ENCODE results near the gene KMT2D.

The KMT2D gene

DNA sequence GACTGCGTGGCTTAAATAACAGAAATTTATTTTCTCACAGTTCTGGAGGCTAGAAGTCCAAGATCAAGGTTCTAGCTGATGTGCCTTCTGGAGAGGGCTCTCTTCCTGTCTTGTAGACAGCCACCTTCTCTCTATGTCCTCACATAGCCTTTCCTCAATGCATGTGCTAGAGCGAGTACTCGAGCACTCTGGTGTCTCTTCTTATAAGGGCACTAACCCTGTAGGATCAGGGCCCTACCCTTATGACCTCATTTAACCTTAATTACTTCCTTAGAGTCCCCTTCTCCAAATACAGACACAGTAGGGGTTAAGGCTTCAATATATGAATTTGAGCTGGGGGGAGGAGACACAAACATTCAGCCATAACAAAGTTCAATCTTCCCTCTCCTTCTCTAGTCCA lies 23.8 kb upstream of the KMT2D start:
- POLR2A ChIA-PET = interaction anchor here (1.2 to 3.7 kb wide), 3 partner anchors 14 to 47 kb away, joined by 3 to 25 read pairs (median 4); partner anchors contain the start of genes RHEBL1 and TUBA1B
- DNase-seq (ENCODE audit: extremely low spot score) = no peak
- TF ChIP-seq PKNOX1 (IDR thresholded peaks at IDR 0.05) (no peak), FOXM1 (IDR thresholded peaks at IDR 0.05; ENCODE audit: borderline replicate concordance) (no peak), TARDBP (IDR thresholded peaks at IDR 0.05) (no peak), NFRKB (IDR thresholded peaks at IDR 0.05) (no peak), HDGF (IDR thresholded peaks at IDR 0.05; ENCODE audit: borderline replicate concordance) (no peak), SP1 (IDR thresholded peaks at IDR 0.05) (no peak), FOXA1 (IDR thresholded peaks at IDR 0.05) (no peak), ELF4 (IDR thresholded peaks at IDR 0.05) (no peak), SUZ12 (IDR thresholded peaks at IDR 0.05) (no peak), BHLHE40 (IDR thresholded peaks at IDR 0.05; ENCODE audit: borderline replicate concordance) (no peak), ZNF384 (IDR thresholded peaks at IDR 0.05) (no peak)
- CTCF ChIA-PET = interaction anchor here (0.6 to 1.0 kb wide), 5 partner anchors 9 to 204 kb away, joined by 3 to 5 read pairs (median 3); no protein-coding TSS in a partner anchor

DNA sequence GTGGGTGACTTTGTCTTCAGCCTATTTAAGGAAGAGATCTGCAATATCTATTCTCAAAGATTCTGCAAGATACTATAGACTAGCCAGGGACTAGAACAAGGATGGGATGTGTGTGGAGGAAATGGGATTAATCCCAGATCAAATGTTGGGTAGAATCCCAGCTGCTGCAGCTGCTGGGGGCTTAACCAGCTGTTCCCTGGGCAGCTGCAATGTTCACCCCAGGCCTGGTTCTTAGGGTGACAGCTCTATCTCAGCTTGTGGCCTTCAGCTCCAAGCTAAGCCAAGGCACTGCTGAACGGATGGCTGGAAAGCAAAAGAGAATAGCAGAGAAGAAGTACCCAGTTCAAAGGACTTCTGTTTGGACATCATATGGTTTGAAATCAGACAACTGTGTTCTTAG lies 19.2 kb upstream of the KMT2D start:
- ChIA-PET POLR2A (interaction anchor here (0.6 to 2.3 kb wide), 3 partner anchors 10 to 51 kb away, joined by 3 to 9 read pairs (median 4); partner anchors contain the start of genes RHEBL1 and TUBA1B), CTCF (interaction anchor here (2.1 to 4.2 kb wide), 2 partner anchors 8 to 10 kb away, joined by 5 to 21 read pairs; partner anchors contain the start of gene RHEBL1)
- DNase-seq (ENCODE audit: extremely low spot score) = no peak
- no peak for TF ChIP-seq ARNT (IDR thresholded peaks at IDR 0.05)
- TF ChIP-seq FOXA1 (IDR thresholded peaks at IDR 0.05) = no peak
- TF ChIP-seq SP1 (IDR thresholded peaks at IDR 0.05) = no peak
- no peak for TF ChIP-seq FOXK2 (IDR thresholded peaks at IDR 0.05)
- TF ChIP-seq FOXM1 (IDR thresholded peaks at IDR 0.05; ENCODE audit: borderline replicate concordance) = no peak
- no peak for TF ChIP-seq LEF1 (IDR thresholded peaks at IDR 0.05; ENCODE audit: borderline replicate concordance)
- no peak for TF ChIP-seq BHLHE40 (IDR thresholded peaks at IDR 0.05; ENCODE audit: borderline replicate concordance)
- TF ChIP-seq ELF4 (IDR thresholded peaks at IDR 0.05) = no peak
- TF ChIP-seq CTBP1 (IDR thresholded peaks at IDR 0.05; ENCODE audit: borderline replicate concordance) = no peak
- no peak for TF ChIP-seq HDGF (IDR thresholded peaks at IDR 0.05; ENCODE audit: borderline replicate concordance)
- no peak for TF ChIP-seq ZNF384 (IDR thresholded peaks at IDR 0.05)
- TF ChIP-seq PKNOX1 (IDR thresholded peaks at IDR 0.05) = no peak
- TF ChIP-seq TARDBP (IDR thresholded peaks at IDR 0.05) = no peak
- TF ChIP-seq L3MBTL2 (conservative IDR thresholded peaks at IDR 0.05) = no peak
- no peak for TF ChIP-seq SUZ12 (IDR thresholded peaks at IDR 0.05)
- no peak for TF ChIP-seq NFRKB (IDR thresholded peaks at IDR 0.05)

DNA sequence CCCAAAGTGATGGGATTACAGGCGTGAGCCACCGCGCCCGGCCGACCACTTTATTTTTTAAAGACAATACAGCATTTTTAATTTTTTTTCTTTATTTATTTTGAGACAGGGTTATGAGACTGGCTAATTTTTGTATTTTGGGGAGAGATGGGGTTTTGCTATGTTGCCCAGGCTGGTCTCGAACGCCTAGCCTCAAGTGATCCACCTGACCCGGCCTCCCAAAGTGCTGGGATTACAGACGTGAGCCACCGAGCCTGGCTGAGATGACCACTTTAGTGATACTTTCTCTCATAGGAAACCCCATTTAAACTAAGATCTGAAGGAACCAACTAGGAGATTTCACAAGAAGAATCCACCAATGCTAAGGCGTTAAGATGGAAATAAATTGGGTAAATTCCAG lies 10.4 kb upstream of the KMT2D start:
- POLR2A ChIA-PET = interaction anchor here (1.4 to 4.0 kb wide), 5 partner anchors 11 to 61 kb away, joined by 3 to 44 read pairs (median 7); partner anchors contain the start of genes KMT2D and TUBA1B
- no peak for TF ChIP-seq FOXA1 (IDR thresholded peaks at IDR 0.05)
- no peak for TF ChIP-seq L3MBTL2 (conservative IDR thresholded peaks at IDR 0.05)
- TF ChIP-seq LEF1 (IDR thresholded peaks at IDR 0.05; ENCODE audit: borderline replicate concordance) = no peak
- no peak for TF ChIP-seq ARNT (IDR thresholded peaks at IDR 0.05)
- TF ChIP-seq TARDBP (IDR thresholded peaks at IDR 0.05) = no peak
- no peak for TF ChIP-seq SUZ12 (IDR thresholded peaks at IDR 0.05)
- no peak for TF ChIP-seq FOXK2 (IDR thresholded peaks at IDR 0.05)
- DNase-seq (ENCODE audit: extremely low spot score) = no peak
- CTCF ChIA-PET = no interaction called here

DNA sequence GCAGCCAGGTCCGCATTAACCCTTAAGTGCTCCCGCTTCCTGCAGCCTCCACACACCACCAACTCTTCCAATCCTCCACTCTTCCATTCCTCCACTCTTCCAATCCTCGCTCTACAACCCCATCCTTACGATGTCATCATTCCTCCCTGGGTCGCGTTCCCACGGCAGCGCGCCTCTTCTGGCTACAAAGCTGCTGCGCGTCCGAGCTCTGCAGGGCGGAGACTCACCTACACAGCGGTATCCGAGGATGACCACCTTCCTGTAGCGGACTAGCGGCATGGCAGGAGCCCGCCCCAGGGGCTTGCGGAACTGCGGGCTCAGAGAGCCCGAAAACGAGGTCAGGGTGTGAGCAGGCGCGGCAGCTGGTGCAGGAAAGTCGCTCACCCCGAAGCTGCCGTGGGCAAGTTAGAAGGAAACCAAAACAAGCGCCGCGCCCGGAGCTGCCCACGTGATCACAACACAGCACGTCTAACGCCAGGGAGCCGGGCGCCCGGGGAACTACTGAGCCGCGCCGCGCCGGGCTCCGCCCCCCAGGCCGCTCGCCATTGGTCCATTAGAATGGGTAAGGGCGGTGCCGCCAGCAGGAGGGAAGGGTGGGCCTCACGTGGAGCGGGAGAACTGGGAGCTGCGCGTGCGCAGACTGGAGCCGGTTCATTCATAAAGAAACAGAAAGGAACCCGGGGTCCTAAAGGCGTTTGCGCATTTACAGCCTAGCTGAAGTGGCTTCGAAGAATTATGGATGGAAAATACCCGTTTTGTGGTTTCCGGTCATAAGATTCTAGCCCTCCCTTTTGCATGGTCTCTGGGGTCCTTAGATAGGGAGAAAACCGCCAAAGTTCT lies 9.1 kb upstream of the KMT2D start, which contains the start of gene RHEBL1:
RHEBL1 (minus strand) TSS at position 473 of the 840 bp plus-strand sequence; CDS start at position 279, 194 bp downstream.
- ChIA-PET CTCF (interaction anchor here (0.8 to 8.0 kb wide), 5 partner anchors 11 to 41 kb away, joined by 3 to 57 read pairs (median 5); partner anchors contain the start of genes DHH and LMBR1L), POLR2A (interaction anchor here (0.7 to 4.0 kb wide), 15 partner anchors 10 to 163 kb away, joined by 3 to 44 read pairs (median 4); partner anchors contain the start of genes KMT2D, LMBR1L and TUBA1B)
- DNase-seq (ENCODE audit: extremely low spot score) = peak; percentile 96
- TF ChIP-seq CTBP1 (IDR thresholded peaks at IDR 0.05; ENCODE audit: borderline replicate concordance) (0 out of 2 replicates have a peak, but pooled peaks have one; percentile 48), NFRKB (IDR thresholded peaks at IDR 0.05) (no peak), FOXA1 (IDR thresholded peaks at IDR 0.05) (no peak), SUZ12 (IDR thresholded peaks at IDR 0.05) (no peak), HDGF (IDR thresholded peaks at IDR 0.05; ENCODE audit: borderline replicate concordance) (no peak), BHLHE40 (IDR thresholded peaks at IDR 0.05; ENCODE audit: borderline replicate concordance) (no peak), FOXK2 (IDR thresholded peaks at IDR 0.05) (no peak), LEF1 (IDR thresholded peaks at IDR 0.05; ENCODE audit: borderline replicate concordance) (no peak), PKNOX1 (IDR thresholded peaks at IDR 0.05) (no peak), L3MBTL2 (conservative IDR thresholded peaks at IDR 0.05) (peak; percentile 80), ELF4 (IDR thresholded peaks at IDR 0.05) (no peak), TARDBP (IDR thresholded peaks at IDR 0.05) (no peak), ZNF384 (IDR thresholded peaks at IDR 0.05) (no peak), ARNT (IDR thresholded peaks at IDR 0.05) (no peak), FOXM1 (IDR thresholded peaks at IDR 0.05; ENCODE audit: borderline replicate concordance) (no peak), SP1 (IDR thresholded peaks at IDR 0.05) (no peak)

GRCh38 chr12:49068879-49069506 lies 8.4 kb upstream of the KMT2D start:
- CTCF ChIA-PET = interaction anchor here (0.8 to 8.0 kb wide), 4 partner anchors 12 to 42 kb away, joined by 3 to 57 read pairs (median 6); partner anchors contain the start of gene LMBR1L
- no peak for TF ChIP-seq L3MBTL2 (conservative IDR thresholded peaks at IDR 0.05)
- TF ChIP-seq BHLHE40 (IDR thresholded peaks at IDR 0.05; ENCODE audit: borderline replicate concordance) = no peak
- no peak for TF ChIP-seq TARDBP (IDR thresholded peaks at IDR 0.05)
- TF ChIP-seq LEF1 (IDR thresholded peaks at IDR 0.05; ENCODE audit: borderline replicate concordance) = no peak
- TF ChIP-seq ZNF384 (IDR thresholded peaks at IDR 0.05) = no peak
- TF ChIP-seq SP1 (IDR thresholded peaks at IDR 0.05) = no peak
- no peak for TF ChIP-seq HDGF (IDR thresholded peaks at IDR 0.05; ENCODE audit: borderline replicate concordance)
- no peak for TF ChIP-seq ELF4 (IDR thresholded peaks at IDR 0.05)
- no peak for DNase-seq (ENCODE audit: extremely low spot score)
- POLR2A ChIA-PET = interaction anchor here (0.8 to 4.0 kb wide), 11 partner anchors 9 to 164 kb away, joined by 3 to 44 read pairs (median 5); partner anchors contain the start of genes KMT2D, LMBR1L and TUBA1B

All from HEK293T (cell line).